Mesodermal cell (in vitro differentiated cells): Measurements from ENCODE around the gene PDZRN3.

ENCODE experiments used
- H3K27ac ChIP-seq: 2 replicates; pipeline ENCODE4 v1.7.0; 2013; ENCODE audit warnings: mild to moderate bottlenecking, low read depth, low read length, moderate library complexity; ENCODE audit not compliant: severe bottlenecking
- H3K36me3 ChIP-seq: 2 replicates; pipeline ENCODE4 v1.7.1; 2013; ENCODE audit warnings: mild to moderate bottlenecking, low read length, moderate library complexity; ENCODE audit not compliant: control insufficient read depth, insufficient read depth
- H3K4me1 ChIP-seq: one replicate; pipeline ENCODE4 v1.7.1; 2013; ENCODE audit warnings: mild to moderate bottlenecking, low read length; ENCODE audit not compliant: insufficient read depth, control insufficient read depth, poor library complexity, severe bottlenecking
- H3K4me3 ChIP-seq: 2 replicates; pipeline ENCODE4 v1.7.0; 2013; ENCODE audit warnings: low read length, control low read depth, mild to moderate bottlenecking; ENCODE audit not compliant: insufficient read depth, poor library complexity, severe bottlenecking; ENCODE audit errors: extremely low read depth
- H3K9me3 ChIP-seq: 2 replicates; pipeline ENCODE4 v1.7.1; 2013; ENCODE audit warnings: mild to moderate bottlenecking, low read length, moderate library complexity; ENCODE audit not compliant: control insufficient read depth
- WGBS, 2 experiments: methylation state at CpG; one replicate each; pipeline ENCODE4 v1.1.5; 2013; ENCODE audit warnings: missing lambda C conversion rate in 2 of 2; ENCODE audit not compliant: insufficient coverage in 2 of 2; 5-methylcytosine and 5-hydroxymethylcytosine counted together

The PDZRN3 gene

GRCh38 chr3:73389117-73389813, 235.5 kb downstream of the PDZRN3 start:
- Histone ChIP-seq H3K27ac (no peak overlapping the region), H3K36me3 (peaks cover 49% of the 10 kb centered on the region), H3K4me1 (no peaks in the 10 kb centered on the region), H3K9me3 (no peaks in the 10 kb centered on the region), H3K4me3 (no peak overlapping the region)
- 94 to 97% methylated on average over 10 of the region's 10 CpGs for WGBS, 2 experiments

GRCh38 chr3:73385568-73385967, 239.2 kb downstream of the PDZRN3 start:
- Histone ChIP-seq H3K4me1 (no peaks in the 10 kb centered on the region), H3K9me3 (no peaks in the 10 kb centered on the region), H3K4me3 (no peak overlapping the region), H3K27ac (no peak overlapping the region), H3K36me3 (peaks cover 53% of the 10 kb centered on the region)
- WGBS, 2 experiments, result 88 to 100% methylated on average over 3 to 4 of the region's 4 CpGs

- 96% methylated on average over 62 to 65 of the region's 66 CpGs for WGBS, 2 experiments
- Histone ChIP-seq H3K4me1 (no peaks in the 10 kb centered on the region), H3K9me3 (no peaks in the 10 kb centered on the region), H3K27ac (no peak overlapping the region), H3K36me3 (peaks cover 42% of the 10 kb centered on the region), H3K4me3 (no peak overlapping the region)
These were observed 240.4 kb downstream of the PDZRN3 start for GRCh38 chr3:73384091-73384906.

- 97% methylated on average over 45 to 47 of the region's 47 CpGs for WGBS, 2 experiments
These were observed 241.2 kb downstream of the PDZRN3 start for GRCh38 chr3:73383470-73384049.

GRCh38 chr3:73381551-73381950, 243.2 kb downstream of the PDZRN3 start:
- H3K36me3 ChIP-seq, result peaks cover 23% of the 10 kb centered on the region
- H3K4me3 ChIP-seq, result no peak overlapping the region
- no peaks in the 10 kb centered on the region for H3K9me3 ChIP-seq
- no peak overlapping the region for H3K27ac ChIP-seq
- WGBS, 2 experiments, result no CpG with 5 or more reads among the region's 2 CpGs
- no peaks in the 10 kb centered on the region for H3K4me1 ChIP-seq

More at GRCh38 chr3:73383470-73384049, 241.2 kb downstream of the PDZRN3 start:
- H3K36me3 ChIP-seq, result peaks cover 38% of the 10 kb centered on the region
- H3K9me3 ChIP-seq, result no peaks in the 10 kb centered on the region
- no peak overlapping the region for H3K27ac ChIP-seq
- no peaks in the 10 kb centered on the region for H3K4me1 ChIP-seq
- no peak overlapping the region for H3K4me3 ChIP-seq

GRCh38 chr3:73380735-73381532, 243.8 kb downstream of the PDZRN3 start:
- no peaks in the 10 kb centered on the region for H3K9me3 ChIP-seq
- no peak overlapping the region for H3K4me3 ChIP-seq
- 96 to 100% methylated on average over 3 to 6 of the region's 15 CpGs for WGBS, 2 experiments
- no peak overlapping the region for H3K27ac ChIP-seq
- H3K4me1 ChIP-seq, result no peaks in the 10 kb centered on the region
- peaks cover 19% of the 10 kb centered on the region for H3K36me3 ChIP-seq

GRCh38 chr3:73379465-73379864, 245.3 kb downstream of the PDZRN3 start:
- WGBS, 2 experiments, result 100% methylated on average over 1 of the region's 2 CpGs; no CpG with 5 or more reads in 1 of the 2 experiments

GRCh38 chr3:73378207-73378606, 246.5 kb downstream of the PDZRN3 start:
- H3K4me1 ChIP-seq, result no peaks in the 10 kb centered on the region
- no peaks in the 10 kb centered on the region for H3K36me3 ChIP-seq
- peaks cover 6% of the 10 kb centered on the region for H3K9me3 ChIP-seq
- 86% methylated on average over 1 of the region's 2 CpGs; no CpG with 5 or more reads in 1 of the 2 experiments for WGBS, 2 experiments
- H3K4me3 ChIP-seq, result no peak overlapping the region
- H3K27ac ChIP-seq, result no peak overlapping the region

More at GRCh38 chr3:73379465-73379864, 245.3 kb downstream of the PDZRN3 start:
- Histone ChIP-seq H3K4me1 (no peaks in the 10 kb centered on the region), H3K36me3 (peaks cover 12% of the 10 kb centered on the region), H3K4me3 (no peak overlapping the region), H3K9me3 (no peaks in the 10 kb centered on the region), H3K27ac (no peak overlapping the region)

GRCh38 chr3:73365756-73366397, 258.9 kb downstream of the PDZRN3 start:
- Histone ChIP-seq H3K4me1 (no peaks in the 10 kb centered on the region), H3K36me3 (no peaks in the 10 kb centered on the region), H3K4me3 (no peak overlapping the region), H3K27ac (no peak overlapping the region), H3K9me3 (peaks cover 3% of the 10 kb centered on the region)
- WGBS, 2 experiments, result 91 to 94% methylated on average over 12 of the region's 12 CpGs

GRCh38 chr3:73364517-73364916, 260.2 kb downstream of the PDZRN3 start:
- WGBS, 2 experiments, result 100% methylated on average over 1 of the region's 1 CpG
- H3K36me3 ChIP-seq, result no peaks in the 10 kb centered on the region
- H3K4me3 ChIP-seq, result no peak overlapping the region
- peaks cover 3% of the 10 kb centered on the region for H3K9me3 ChIP-seq
- no peak overlapping the region for H3K27ac ChIP-seq
- H3K4me1 ChIP-seq, result no peaks in the 10 kb centered on the region
